ENCODE data around the gene TEX48. TPM values are rescaled to one million over a fixed set of nuclear protein-coding genes. Genes with fewer than 3 reads are reported as not detected.

TEX48 gene
- total RNA-seq, 6 donors from 2014 or later, result not detected

DNA sequence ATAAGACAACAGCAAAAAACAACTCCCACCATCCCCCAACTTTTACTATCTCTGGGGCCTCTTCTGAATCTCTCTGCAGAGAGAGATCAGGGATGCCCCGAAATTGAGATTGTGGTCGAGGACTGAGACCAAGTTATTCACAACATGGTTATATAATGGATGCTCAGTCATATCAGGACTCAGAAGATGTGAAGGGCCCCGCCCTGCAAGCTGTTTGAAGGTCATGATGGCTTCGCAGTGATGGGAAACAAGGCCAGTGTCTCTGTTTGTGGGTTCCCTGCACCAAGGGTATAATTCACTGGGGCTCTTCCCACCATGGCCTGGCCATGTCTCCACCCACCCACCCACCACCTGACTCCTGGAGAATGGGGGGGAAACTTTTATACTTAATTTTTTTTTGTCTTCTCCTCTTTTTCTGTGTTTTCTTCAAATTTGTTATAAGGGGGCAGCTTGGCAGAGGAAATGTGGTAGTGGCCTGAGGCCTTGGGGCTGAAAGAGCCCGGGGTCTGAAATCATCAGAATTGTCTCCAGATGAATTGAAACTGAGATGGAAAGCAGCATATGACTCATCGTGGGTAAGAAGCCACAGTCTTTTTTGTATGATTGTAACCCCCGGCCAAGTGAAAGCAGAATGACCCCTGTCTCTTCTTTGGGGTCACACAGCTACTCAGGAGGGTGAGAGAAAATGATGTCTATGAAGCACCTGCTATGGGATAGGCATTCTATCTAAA is 15.0 kb upstream of the TEX48 start:
- TF ChIP-seq POLR2AphosphoS5 (IDR thresholded peaks at IDR 0.05) (no peak), EP300 (IDR thresholded peaks at IDR 0.05) (no peak), POLR2A (IDR thresholded peaks at IDR 0.05) (no peak)
- TF ChIP-seq, protein P1, sequence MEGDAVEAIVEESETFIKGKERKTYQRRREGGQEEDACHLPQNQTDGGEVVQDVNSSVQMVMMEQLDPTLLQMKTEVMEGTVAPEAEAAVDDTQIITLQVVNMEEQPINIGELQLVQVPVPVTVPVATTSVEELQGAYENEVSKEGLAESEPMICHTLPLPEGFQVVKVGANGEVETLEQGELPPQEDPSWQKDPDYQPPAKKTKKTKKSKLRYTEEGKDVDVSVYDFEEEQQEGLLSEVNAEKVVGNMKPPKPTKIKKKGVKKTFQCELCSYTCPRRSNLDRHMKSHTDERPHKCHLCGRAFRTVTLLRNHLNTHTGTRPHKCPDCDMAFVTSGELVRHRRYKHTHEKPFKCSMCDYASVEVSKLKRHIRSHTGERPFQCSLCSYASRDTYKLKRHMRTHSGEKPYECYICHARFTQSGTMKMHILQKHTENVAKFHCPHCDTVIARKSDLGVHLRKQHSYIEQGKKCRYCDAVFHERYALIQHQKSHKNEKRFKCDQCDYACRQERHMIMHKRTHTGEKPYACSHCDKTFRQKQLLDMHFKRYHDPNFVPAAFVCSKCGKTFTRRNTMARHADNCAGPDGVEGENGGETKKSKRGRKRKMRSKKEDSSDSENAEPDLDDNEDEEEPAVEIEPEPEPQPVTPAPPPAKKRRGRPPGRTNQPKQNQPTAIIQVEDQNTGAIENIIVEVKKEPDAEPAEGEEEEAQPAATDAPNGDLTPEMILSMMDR (IDR thresholded peaks at IDR 0.05), result no peak
- Histone ChIP-seq H3K4me1 (peaks cover 0 to 3% (median 0%) of the 10 kb centered on the region in 4 donors), H3K4me3 (no peak overlapping the region), H3K9me3 (no peaks in the 10 kb centered on the region), H3K36me3 (no peaks in the 10 kb centered on the region), H3K27me3 (no peaks in the 10 kb centered on the region), H3K27ac (no peak overlapping the region)
- ATAC-seq (ENCODE audit: low FRiP score in 2 of 2) (no peak), DNase-seq (no peak)
- WGBS, 2 donors, result 78 to 80% methylated on average over 7 of the region's 7 CpGs

DNA sequence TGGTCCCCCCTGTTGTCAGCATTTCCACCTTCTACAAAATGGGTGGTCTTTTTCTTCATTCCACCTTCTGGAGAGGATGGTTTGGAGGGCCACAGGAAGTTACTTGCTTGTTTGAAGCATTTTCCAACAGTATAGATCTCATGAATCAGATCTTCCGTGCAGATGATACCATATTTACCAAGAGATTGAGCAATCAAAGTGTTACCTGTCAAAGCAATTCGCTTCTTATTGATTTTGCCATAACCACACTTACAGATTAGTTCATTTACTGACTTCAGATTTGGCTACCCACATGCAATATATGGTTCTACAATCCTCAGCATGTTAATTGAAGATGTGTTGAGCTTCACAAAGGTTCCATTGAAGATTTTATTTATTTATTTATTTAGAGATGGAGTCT is 14.0 kb upstream of the TEX48 start:
- no peak overlapping the region for H3K4me3 ChIP-seq
- peaks cover 0 to 3% (median 0%) of the 10 kb centered on the region in 4 donors for H3K4me1 ChIP-seq
- no peaks in the 10 kb centered on the region for H3K27me3 ChIP-seq
- 82 to 92% methylated on average over 2 of the region's 2 CpGs for WGBS, 2 donors
- no peaks in the 10 kb centered on the region for H3K9me3 ChIP-seq
- DNase-seq (no peak), ATAC-seq (ENCODE audit: low FRiP score in 2 of 2) (no peak)
- no peak overlapping the region for H3K27ac ChIP-seq
- no peaks in the 10 kb centered on the region for H3K36me3 ChIP-seq
- TF ChIP-seq POLR2AphosphoS5 (IDR thresholded peaks at IDR 0.05) (no peak), POLR2A (IDR thresholded peaks at IDR 0.05) (no peak), EP300 (IDR thresholded peaks at IDR 0.05) (no peak)
- TF ChIP-seq, protein P1 (IDR thresholded peaks at IDR 0.05), result no peak

DNA sequence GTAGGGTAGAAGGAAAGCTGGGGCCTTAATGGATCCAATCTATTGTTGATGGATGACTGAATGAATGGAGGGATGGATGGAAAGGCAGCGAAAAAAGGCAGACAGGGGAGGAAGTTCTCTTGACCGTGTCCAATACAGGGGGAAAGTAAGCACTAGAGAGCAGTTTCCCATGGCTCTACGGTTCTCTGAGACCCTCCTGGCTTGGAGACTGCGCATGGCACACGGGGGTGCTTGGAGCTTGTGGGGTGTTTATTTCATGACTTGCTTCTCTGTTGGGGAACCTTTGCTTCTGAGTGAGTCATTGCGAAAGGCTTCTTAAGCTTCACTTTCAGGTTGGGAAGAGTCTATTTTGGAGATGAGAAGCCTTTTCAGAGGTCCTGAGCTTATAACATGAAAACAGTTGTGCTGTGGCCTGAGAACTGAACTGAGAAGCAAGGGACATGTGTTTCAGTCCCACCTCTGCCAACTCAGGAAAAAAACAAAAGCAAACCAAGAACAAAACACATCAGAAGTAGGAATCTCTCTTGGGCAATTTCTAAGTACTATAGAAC is 12.8 kb upstream of the TEX48 start:
- WGBS, 2 donors, result 78 to 86% methylated on average over 6 of the region's 6 CpGs
- ATAC-seq (ENCODE audit: low FRiP score in 2 of 2) (no peak), DNase-seq (no peak)
- Histone ChIP-seq H3K9me3 (no peaks in the 10 kb centered on the region), H3K4me3 (no peak overlapping the region), H3K36me3 (no peaks in the 10 kb centered on the region), H3K27me3 (no peaks in the 10 kb centered on the region), H3K4me1 (peaks cover 0 to 3% (median 0%) of the 10 kb centered on the region in 4 donors), H3K27ac (no peak overlapping the region)
- TF ChIP-seq, protein P1 (IDR thresholded peaks at IDR 0.05), result no peak
- TF ChIP-seq POLR2A (IDR thresholded peaks at IDR 0.05) (no peak), POLR2AphosphoS5 (IDR thresholded peaks at IDR 0.05) (no peak), EP300 (IDR thresholded peaks at IDR 0.05) (no peak)

DNA sequence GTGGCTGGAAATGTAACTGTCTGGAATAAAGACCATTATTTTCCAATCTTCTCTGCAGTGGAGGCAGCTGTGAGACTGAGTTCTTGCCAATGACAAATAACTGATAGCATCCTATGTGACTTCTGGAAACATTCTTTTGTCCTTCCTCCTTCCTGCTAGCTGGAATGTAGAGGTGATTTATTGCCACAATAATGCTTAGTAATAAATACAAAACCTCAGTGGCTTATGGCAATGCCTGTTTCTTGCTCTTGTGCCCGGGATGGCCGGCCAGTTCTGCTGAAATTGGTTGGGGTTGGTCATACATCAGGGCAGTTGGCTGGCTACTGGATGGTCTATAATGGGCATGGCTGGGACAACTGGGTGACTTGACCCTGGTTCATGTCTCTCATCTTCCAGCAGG is 12.2 kb upstream of the TEX48 start:
- H3K4me3 ChIP-seq, result no peak overlapping the region
- ATAC-seq (ENCODE audit: low FRiP score in 2 of 2) (no peak), DNase-seq (no peak)
- 79% methylated on average over 2 of the region's 2 CpGs for WGBS, 2 donors
- H3K9me3 ChIP-seq, result no peaks in the 10 kb centered on the region
- peaks cover 0 to 3% (median 0%) of the 10 kb centered on the region in 4 donors for H3K4me1 ChIP-seq
- H3K36me3 ChIP-seq, result no peaks in the 10 kb centered on the region
- H3K27ac ChIP-seq, result no peak overlapping the region
- no peak for TF ChIP-seq POLR2A (IDR thresholded peaks at IDR 0.05)
- no peak for TF ChIP-seq POLR2AphosphoS5 (IDR thresholded peaks at IDR 0.05)
- TF ChIP-seq, protein P1 (IDR thresholded peaks at IDR 0.05), result no peak
- no peak for TF ChIP-seq EP300 (IDR thresholded peaks at IDR 0.05)
- H3K27me3 ChIP-seq, result no peaks in the 10 kb centered on the region
